Mesenteric fat pad (tissue), 1 donor: ENCODE results near the gene KCNJ16. TPM values are rescaled to one million over a fixed set of nuclear protein-coding genes. Genes with fewer than 3 reads are reported as not detected.

Source experiments
- DNase-seq: peaks from one replicate; pipeline ENCODE4 v3.0.0-alpha.2; 2020; ENCODE audit warnings: low spot score
- total RNA-seq: library from RNA; stranded (reverse); fragmentation: NEBNext Ultra II Directional; extraction: Animal tissue kit (Norgen Biotek cat#: 25700); gene quantifications from one replicate; pipeline ENCODE4 v1.2.1, GENCODE V29; 2021
- donor health status: DM: yes; HTN: yes; CAD: no.

KCNJ16 gene
- total RNA-seq, 1 donor from 2014 or later, result not detected

- DNase-seq, result no peak
These were observed 4.6 kb upstream of the KCNJ16 start for GRCh38 chr17:70070305-70071027.

- DNase-seq, result no peak
These were observed 3.9 kb upstream of the KCNJ16 start for GRCh38 chr17:70071127-70071526.

GRCh38 chr17:70071620-70072019 is 3.4 kb upstream of the KCNJ16 start:
- no peak for DNase-seq

DNA sequence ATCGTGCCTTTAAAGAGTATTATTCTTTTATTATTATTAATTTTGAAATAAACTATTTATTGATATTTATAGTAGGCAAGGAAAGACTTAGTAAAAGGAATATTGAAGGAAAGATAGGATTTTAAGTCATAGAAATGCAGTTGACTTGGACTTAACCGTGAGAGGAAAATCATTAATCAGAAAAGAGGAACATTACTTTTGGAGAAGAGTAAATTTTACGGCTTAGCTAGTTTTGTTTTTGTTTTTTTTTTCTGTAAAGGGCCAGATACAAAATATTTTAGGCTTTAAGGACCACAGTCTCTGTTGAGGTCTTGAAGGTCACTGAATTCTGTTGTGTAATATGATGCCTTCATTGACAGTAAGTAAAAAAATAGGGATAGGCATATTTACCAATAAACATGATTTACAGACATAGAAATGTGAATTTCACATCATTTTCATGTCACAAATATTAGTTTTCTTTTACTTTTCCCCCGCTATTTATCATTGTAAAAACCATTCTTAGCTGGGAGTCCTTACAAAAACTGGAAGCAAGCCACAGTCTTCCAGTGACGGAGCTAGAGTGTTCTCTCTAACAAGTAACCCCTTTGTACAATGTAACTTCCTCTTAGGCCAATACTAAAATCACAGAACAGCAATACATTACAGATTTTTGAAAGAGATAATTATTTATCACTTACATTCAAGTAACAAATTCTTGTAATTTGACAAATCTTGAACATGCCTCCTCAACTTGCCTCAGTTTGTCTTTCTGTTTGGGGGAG is 2.3 kb upstream of the KCNJ16 start:
- DNase-seq, result no peak

DNA sequence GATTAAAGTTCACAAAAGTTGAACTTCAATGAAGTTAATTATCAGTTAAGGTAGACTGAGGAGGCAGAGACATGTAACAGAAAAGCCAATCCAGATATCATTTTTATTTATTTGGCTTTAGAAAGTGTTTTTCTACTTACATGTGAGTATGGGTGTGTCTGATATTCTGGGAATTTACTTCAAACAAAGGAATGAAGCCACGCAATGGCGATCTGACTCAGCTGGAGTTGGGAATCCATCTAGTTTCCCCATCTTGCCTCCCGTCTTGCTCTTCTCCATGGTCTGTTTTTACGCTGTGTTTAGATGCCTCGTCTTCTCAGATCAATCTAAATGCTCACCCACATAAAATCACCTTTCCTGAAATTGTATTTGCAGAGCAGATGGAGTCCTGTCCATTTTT is 1.7 kb upstream of the KCNJ16 start:
- DNase-seq, result no peak

DNA sequence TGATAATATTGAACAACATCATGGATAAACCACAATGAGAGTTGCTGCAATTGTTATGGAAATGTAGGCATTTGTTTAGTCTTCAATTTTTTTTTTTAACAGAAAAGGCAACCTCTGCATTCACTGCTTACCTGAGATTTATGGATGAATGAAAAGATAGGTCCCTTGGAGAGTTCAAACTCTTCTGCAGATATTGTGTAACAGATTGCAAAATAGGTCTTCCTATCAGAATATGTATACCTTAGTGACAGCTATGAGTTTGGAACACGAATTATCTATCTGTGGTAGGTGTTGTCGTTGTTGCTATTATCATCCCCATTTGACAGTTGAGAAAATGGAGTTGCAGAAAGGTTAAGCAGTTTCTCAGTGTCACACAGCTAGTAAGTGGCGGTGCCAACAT is 1.2 kb upstream of the KCNJ16 start:
- DNase-seq, result no peak

DNA sequence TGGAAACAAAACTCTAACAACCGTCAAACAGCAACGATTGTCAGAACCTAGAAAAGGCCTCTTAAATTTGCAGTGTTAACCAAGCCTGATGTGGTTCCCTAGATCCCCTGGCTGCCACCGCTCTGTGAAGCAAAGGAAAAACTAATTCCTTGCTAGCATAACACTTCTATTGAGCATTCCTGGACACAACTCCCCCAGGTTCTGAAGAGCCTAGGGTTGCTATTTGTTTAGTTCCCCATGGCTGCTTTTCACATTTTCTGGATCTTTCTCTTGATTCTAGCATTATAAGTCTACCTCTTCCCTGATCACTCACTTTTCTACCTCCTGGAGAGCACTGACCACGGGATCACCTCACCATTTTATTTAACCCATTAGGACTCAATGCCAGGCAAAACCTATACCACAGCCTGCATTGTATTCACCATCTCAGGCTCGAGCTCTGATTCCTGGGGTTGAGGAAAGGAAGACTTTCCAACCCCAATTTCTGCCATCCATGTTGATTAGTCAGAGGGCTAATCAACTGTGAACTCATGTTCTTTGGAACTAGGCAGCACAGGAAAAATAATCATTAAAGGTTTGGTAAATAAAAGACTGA is 692 bp upstream of the KCNJ16 start:
- DNase-seq, result no peak

- no peak for DNase-seq
These were observed 1.2 kb downstream of the KCNJ16 start for GRCh38 chr17:70076189-70076588.

- DNase-seq, result no peak
These were observed 1.8 kb downstream of the KCNJ16 start for GRCh38 chr17:70076831-70077230.

DNA sequence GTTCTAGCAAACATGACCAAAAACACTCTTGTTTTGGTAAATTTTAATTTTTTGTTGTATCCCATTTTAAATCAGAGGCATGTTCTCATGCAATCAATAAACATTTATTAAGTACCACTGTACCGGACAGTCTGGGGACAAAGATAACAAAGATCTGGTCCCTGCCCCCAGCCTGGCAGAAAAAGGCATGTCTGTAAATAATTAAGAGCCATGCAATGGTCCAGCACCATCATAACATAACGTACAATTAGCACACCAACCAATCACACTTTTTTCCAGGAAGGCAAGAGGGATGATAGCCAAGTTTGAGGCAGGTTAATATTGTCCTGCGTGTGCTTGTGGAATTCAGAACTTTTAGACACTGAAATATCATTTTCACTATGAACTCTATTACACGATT is 3.5 kb downstream of the KCNJ16 start:
- no peak for DNase-seq

GRCh38 chr17:70078994-70079531 is 4.0 kb downstream of the KCNJ16 start:
- DNase-seq, result no peak

- DNase-seq, result no peak
These were observed 5.7 kb downstream of the KCNJ16 start for GRCh38 chr17:70080541-70081347.

DNA sequence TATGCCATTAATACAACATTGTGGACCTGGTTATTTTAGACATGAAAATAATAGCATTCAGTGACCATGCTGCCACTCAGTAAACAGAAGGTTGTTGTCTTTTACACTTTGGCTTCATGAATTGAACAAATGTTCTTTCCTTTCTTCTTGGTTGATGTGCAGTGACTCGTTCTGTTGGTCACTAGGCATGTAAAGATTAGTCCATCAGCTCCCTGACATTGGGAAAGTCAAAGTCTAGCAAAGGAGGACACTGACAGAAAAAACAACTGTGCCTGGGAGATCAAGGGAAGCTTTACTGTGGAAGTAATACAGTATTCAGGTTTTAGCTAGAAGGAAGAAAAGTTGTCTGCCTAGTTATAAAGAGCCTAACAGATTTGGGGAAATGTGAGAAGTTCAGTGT is 6.9 kb downstream of the KCNJ16 start:
- DNase-seq, result no peak

- no peak for DNase-seq
These were observed 9.5 kb downstream of the KCNJ16 start for GRCh38 chr17:70084476-70084875.

- no peak for DNase-seq
These were observed 11.5 kb downstream of the KCNJ16 start for GRCh38 chr17:70086516-70086915.

GRCh38 chr17:70089513-70090148 is 14.6 kb downstream of the KCNJ16 start:
- DNase-seq, result no peak

GRCh38 chr17:70091005-70091568 is 16.1 kb downstream of the KCNJ16 start:
- DNase-seq, result no peak

DNA sequence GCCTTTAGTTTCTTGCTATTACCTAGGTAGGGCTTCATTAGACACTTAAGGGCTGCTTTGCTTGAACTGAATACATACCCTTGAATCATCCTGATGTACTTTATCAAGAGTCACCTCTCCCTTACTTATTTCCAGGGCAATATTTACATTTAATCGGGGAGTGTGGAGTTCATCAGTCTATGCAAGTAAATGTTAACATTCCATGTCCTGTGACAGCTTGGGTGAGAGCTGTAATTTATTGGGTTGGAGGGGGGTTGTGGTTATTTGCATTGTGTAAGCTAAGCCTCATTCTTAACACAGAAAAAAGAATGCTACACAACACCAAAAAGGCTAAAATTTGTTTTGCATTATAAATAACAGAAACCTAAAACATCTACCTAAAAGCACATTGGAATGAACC is 16.7 kb downstream of the KCNJ16 start:
- DNase-seq, result no peak

DNA sequence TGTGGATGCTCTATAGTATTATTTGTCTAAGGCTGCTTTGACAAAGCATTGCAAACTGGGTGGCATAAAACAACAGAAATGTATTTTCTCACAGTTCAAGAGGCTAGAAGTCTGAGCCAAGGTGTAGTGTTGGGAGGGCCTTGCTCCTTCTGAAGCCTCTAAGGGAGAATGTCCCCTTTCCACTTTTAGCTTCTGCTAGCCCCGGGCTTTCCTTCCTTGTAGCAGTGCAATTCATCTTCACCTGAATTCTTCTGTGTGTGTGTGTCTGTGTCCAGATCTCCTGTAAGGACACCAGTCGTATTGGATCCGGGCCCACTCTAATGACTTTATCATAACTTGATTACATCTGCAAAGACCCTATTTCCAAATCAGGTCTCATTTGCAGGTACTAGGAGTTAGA is 18.1 kb downstream of the KCNJ16 start:
- DNase-seq, result no peak

DNA sequence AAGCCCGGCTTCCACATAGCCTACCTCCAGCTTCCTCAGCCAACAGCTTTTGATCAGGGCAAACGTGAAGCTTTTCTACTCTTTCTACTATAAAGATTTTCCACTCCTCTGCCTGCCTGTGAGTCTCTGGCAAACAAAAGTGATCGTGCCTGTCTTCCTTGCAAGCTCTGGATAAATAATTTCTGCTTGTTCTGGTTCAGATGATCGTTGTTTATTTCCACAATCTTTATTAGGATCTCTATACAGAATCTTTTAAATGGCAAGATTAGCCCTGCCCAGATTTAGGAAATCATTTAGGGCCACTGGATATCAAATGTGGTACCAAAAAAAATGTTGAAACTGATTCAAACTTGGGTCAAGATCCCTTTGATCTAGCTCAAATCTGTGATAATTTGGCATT is 20.4 kb downstream of the KCNJ16 start:
- no peak for DNase-seq

- no peak for DNase-seq
These were observed 21.8 kb downstream of the KCNJ16 start for GRCh38 chr17:70096861-70097260.
